Stimulated activated naive CD8-positive, alpha-beta T cell treated with anti-CD3 and anti-CD28 coated beads, Interleukin-15, Interleukin-2, amounts not matched to agents 100 ng/mL and 50 ng/mL, for 24 hours (primary cell): ENCODE measurements around the gene POLR3E.

Experiments
- H3K27ac Mint-ChIP-seq: one replicate; pipeline ENCODE4 v1.8.0; 2021; ENCODE audit warnings: mild to moderate bottlenecking, mixed read lengths
- H3K27me3 Mint-ChIP-seq: one replicate; pipeline ENCODE4 v1.8.0; 2021; ENCODE audit warnings: mixed read lengths
- H3K36me3 Mint-ChIP-seq: one replicate; pipeline ENCODE4 v1.8.0; 2021; ENCODE audit warnings: low read depth, mixed read lengths
- H3K4me1 Mint-ChIP-seq: one replicate; pipeline ENCODE4 v1.8.0; 2021; ENCODE audit warnings: low read depth, mixed read lengths
- H3K4me3 Mint-ChIP-seq: one replicate; pipeline ENCODE4 v1.8.0; 2021; ENCODE audit warnings: mild to moderate bottlenecking, mixed read lengths
- H3K9me3 Mint-ChIP-seq: one replicate; pipeline ENCODE4 v1.8.0; 2021; ENCODE audit warnings: mixed read lengths

The POLR3E gene

DNA sequence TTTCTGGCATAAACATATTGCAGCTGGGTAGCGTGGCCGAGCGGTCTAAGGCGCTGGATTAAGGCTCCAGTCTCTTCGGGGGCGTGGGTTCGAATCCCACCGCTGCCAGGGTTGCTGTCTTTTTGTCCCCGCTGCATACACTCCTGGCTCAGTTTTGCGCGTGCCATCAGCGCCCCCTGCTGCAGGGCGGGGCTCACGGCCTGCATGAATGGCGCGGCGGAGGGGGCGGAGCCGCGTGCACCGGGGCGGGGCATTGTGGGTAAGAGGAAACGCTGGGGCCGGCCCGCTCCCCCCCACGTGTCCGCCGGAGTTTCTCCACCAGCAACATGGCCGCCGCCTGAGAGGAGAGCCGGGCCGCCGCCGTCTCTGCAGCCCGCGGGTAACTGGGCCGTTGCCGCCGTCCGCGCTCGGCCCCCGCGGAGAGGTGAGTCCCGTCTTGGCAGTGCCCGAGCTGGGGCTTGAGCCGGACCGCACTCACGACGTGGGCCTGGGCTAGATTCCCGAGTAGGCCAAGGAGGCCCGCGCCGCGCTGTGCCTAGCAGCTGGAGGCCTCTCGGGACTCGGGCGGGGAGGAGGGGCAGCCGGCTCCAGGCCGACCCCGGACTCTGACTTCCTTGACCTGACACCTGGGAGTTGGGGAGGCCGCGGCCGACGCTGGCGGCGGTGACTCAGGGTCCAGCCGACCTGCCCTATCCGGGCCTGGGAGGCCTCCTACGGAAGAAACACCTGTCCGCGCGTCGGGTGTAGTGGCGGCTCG is at the start of gene POLR3E:
Gene POLR3E, plus strand, starts transcription at position 296 of the 757 bp plus-strand sequence. CDS start 5,560 bp downstream, outside the sequence.
- Mint-ChIP-seq H3K4me1 (peaks cover 45% of the 10 kb centered on the region), H3K27ac (peak within 1 kb of the TSS; percentile 98)

GRCh38 chr16:22250522-22250921 is 46.7 kb upstream of the POLR3E start:
- no peak overlapping the region for H3K4me3 Mint-ChIP-seq
- H3K27me3 Mint-ChIP-seq: no peaks in the 10 kb centered on the region
- no peak overlapping the region for H3K27ac Mint-ChIP-seq
- H3K4me1 Mint-ChIP-seq: peaks cover 4% of the 10 kb centered on the region
- H3K9me3 Mint-ChIP-seq: peaks cover 5% of the 10 kb centered on the region
- H3K36me3 Mint-ChIP-seq: peaks cover 67% of the 10 kb centered on the region

More for the DNA sequence above, at the start of gene POLR3E:
- peak within 1 kb of the TSS; percentile 97 for H3K4me3 Mint-ChIP-seq
- no peaks in the 10 kb centered on the region for H3K27me3 Mint-ChIP-seq
- H3K9me3 Mint-ChIP-seq: no peaks in the 10 kb centered on the region
- peaks cover 39% of the 10 kb centered on the region for H3K36me3 Mint-ChIP-seq

DNA sequence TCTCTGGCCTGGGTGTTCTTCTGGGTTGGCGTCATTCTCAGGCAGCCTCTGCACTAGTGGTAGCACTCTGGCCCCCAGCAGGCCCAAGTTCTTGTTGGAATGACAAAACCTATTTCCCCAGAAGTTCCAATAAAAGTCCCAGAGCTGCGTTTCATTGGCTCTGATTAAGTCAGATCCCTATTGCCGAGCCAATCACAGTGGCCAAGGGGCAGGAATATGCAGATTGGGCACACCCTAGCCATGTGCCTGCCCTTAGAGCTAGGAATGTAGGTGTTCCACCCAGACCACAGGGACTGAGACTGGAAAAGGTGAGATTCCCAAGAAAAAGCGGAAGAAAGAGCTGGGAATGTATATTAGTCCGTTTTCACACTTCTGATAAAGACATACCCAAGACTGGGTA is 44.9 kb upstream of the POLR3E start:
- no peaks in the 10 kb centered on the region for H3K27me3 Mint-ChIP-seq
- H3K36me3 Mint-ChIP-seq: peaks cover 71% of the 10 kb centered on the region
- no peak overlapping the region for H3K27ac Mint-ChIP-seq
- no peak overlapping the region for H3K4me3 Mint-ChIP-seq
- H3K9me3 Mint-ChIP-seq: peaks cover 5% of the 10 kb centered on the region
- peaks cover 4% of the 10 kb centered on the region for H3K4me1 Mint-ChIP-seq

GRCh38 chr16:22253272-22253671 is 43.9 kb upstream of the POLR3E start:
- H3K9me3 Mint-ChIP-seq: peaks cover 5% of the 10 kb centered on the region
- peaks cover 74% of the 10 kb centered on the region for H3K36me3 Mint-ChIP-seq
- H3K27me3 Mint-ChIP-seq: no peaks in the 10 kb centered on the region
- no peak overlapping the region for H3K27ac Mint-ChIP-seq
- no peak overlapping the region for H3K4me3 Mint-ChIP-seq
- H3K4me1 Mint-ChIP-seq: peaks cover 4% of the 10 kb centered on the region

GRCh38 chr16:22255335-22255734 is 41.9 kb upstream of the POLR3E start:
- H3K27me3 Mint-ChIP-seq: no peaks in the 10 kb centered on the region
- no peak overlapping the region for H3K4me3 Mint-ChIP-seq

DNA sequence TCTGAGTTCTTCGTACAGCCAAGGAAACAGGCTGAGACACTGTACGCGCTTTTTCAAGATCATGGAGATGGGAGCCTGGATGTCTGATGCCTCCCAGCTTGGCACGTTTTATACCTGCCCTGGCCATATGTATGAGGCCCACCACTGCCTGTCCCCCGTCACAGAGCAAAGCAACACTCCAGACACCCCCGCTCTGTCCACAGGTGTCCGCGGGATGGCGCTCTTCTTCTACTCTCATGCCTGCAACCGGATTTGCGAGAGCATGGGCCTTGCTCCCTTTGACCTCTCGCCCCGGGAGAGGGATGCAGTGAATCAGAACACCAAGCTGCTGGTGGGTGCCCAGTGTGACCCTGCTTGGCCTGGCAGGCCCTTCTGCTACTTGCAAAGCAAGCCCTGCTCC is 39.8 kb upstream of the POLR3E start:
- H3K36me3 Mint-ChIP-seq: peaks cover 80% of the 10 kb centered on the region

More at GRCh38 chr16:22255335-22255734, 41.9 kb upstream of the POLR3E start:
- H3K36me3 Mint-ChIP-seq: peaks cover 79% of the 10 kb centered on the region
- H3K4me1 Mint-ChIP-seq: peaks cover 4% of the 10 kb centered on the region
- H3K27ac Mint-ChIP-seq: no peak overlapping the region
- peaks cover 5% of the 10 kb centered on the region for H3K9me3 Mint-ChIP-seq

DNA sequence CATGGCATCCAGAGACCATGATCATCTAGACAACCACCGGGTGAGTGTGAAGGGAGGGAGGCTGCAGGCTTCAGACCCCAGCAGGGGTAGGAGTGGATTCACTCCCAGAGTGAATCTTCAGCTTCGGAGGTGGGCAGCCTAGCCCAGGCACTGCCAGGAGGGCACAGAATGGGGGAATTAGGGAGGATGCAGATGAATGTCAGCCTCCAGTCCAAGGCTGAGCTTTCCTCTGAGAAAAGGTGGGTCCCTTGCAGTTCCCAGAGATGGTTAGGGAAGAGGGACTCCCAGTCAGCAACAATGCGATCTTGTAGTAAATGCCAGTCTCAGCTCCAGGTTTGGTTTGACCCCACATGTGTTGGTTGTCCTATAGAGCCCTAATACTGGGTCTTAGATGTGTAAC is 36.7 kb upstream of the POLR3E start:
- no peak overlapping the region for H3K4me3 Mint-ChIP-seq
- H3K27me3 Mint-ChIP-seq: no peaks in the 10 kb centered on the region
- H3K27ac Mint-ChIP-seq: no peak overlapping the region
- no peaks in the 10 kb centered on the region for H3K9me3 Mint-ChIP-seq
- H3K36me3 Mint-ChIP-seq: peaks cover 57% of the 10 kb centered on the region
- H3K4me1 Mint-ChIP-seq: peaks cover 10% of the 10 kb centered on the region

More for the DNA sequence above, 39.8 kb upstream of the POLR3E start:
- no peak overlapping the region for H3K27ac Mint-ChIP-seq
- peaks cover 5% of the 10 kb centered on the region for H3K9me3 Mint-ChIP-seq
- no peaks in the 10 kb centered on the region for H3K27me3 Mint-ChIP-seq
- peaks cover 9% of the 10 kb centered on the region for H3K4me1 Mint-ChIP-seq
- no peak overlapping the region for H3K4me3 Mint-ChIP-seq

DNA sequence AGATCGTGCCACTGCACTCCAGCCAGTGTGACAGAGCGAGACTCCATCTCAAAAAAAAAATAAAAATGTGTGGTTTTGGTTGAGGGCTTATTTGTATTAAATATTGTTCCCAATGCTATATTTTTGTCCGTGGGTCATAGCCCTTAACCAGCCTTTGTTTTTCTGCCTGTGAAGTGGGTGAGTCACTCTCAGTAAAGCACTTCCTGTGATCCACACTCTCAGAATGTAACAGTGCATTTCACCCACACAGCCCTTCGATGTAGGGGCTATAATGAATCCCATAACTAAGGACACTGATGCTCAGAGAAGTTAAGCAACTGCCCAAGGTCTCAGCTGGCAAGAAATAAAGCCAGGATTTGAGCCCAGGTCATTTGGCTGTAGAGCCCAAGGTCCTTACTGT is 34.7 kb upstream of the POLR3E start:
- H3K4me3 Mint-ChIP-seq: no peak overlapping the region
- H3K36me3 Mint-ChIP-seq: peaks cover 53% of the 10 kb centered on the region
- no peak overlapping the region for H3K27ac Mint-ChIP-seq
- no peaks in the 10 kb centered on the region for H3K27me3 Mint-ChIP-seq
- peaks cover 10% of the 10 kb centered on the region for H3K4me1 Mint-ChIP-seq
- no peaks in the 10 kb centered on the region for H3K9me3 Mint-ChIP-seq

- peaks cover 10% of the 10 kb centered on the region for H3K4me1 Mint-ChIP-seq
Observed at GRCh38 chr16:22264786-22265185, 32.4 kb upstream of the POLR3E start.

DNA sequence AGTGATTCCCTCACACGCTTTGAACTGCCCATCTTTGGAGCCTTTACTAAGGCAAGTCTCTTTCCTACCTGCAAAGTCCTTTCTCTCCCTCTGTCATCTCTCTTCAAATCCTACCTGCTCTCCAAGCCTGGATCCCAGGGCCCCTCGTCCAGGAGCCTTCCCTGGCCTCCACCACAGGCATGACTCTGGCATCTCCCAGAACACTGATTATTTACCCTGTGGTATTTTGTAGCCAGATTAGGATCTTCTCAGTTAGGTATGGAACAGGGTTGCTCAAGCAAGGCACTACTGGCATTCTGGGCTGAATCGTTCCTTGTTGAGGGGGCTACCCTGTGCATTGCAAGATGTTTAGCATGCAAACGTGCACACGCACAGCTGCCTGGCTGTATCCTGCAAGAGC is 31.9 kb upstream of the POLR3E start:
- H3K27ac Mint-ChIP-seq: no peak overlapping the region
- peaks cover 44% of the 10 kb centered on the region for H3K36me3 Mint-ChIP-seq
- H3K4me3 Mint-ChIP-seq: no peak overlapping the region
- H3K27me3 Mint-ChIP-seq: no peaks in the 10 kb centered on the region
- H3K9me3 Mint-ChIP-seq: no peaks in the 10 kb centered on the region
- H3K4me1 Mint-ChIP-seq: peaks cover 11% of the 10 kb centered on the region

More at GRCh38 chr16:22264786-22265185, 32.4 kb upstream of the POLR3E start:
- H3K4me3 Mint-ChIP-seq: no peak overlapping the region
- H3K9me3 Mint-ChIP-seq: no peaks in the 10 kb centered on the region
- peaks cover 47% of the 10 kb centered on the region for H3K36me3 Mint-ChIP-seq
- no peaks in the 10 kb centered on the region for H3K27me3 Mint-ChIP-seq
- no peak overlapping the region for H3K27ac Mint-ChIP-seq

GRCh38 chr16:22266546-22266945 is 30.7 kb upstream of the POLR3E start:
- H3K27me3 Mint-ChIP-seq: no peaks in the 10 kb centered on the region
- no peaks in the 10 kb centered on the region for H3K9me3 Mint-ChIP-seq
- H3K27ac Mint-ChIP-seq: no peak overlapping the region
- no peak overlapping the region for H3K4me3 Mint-ChIP-seq
- H3K36me3 Mint-ChIP-seq: peaks cover 42% of the 10 kb centered on the region
- H3K4me1 Mint-ChIP-seq: peaks cover 14% of the 10 kb centered on the region

DNA sequence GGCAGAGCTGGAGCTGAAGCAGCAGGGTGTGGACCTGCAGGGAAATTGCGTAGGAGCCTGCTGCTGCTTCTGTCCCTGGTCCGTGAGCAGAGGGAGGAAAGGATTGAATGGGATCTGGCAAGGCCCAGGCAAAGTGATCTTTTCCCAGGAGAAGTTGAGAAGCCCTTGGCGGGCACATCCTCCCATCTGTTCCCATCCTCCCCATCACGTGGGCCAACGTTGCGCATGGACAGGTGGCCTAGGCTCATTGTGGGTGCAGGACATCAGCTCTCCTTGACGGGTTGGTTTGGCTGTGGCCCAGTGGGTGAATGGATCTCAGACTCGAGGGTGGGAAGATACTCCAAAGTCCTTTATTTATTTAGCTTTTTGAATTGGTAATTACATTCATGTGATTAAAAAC is 29.4 kb upstream of the POLR3E start:
- H3K27ac Mint-ChIP-seq: no peak overlapping the region
- H3K4me1 Mint-ChIP-seq: peaks cover 5% of the 10 kb centered on the region
- peaks cover 42% of the 10 kb centered on the region for H3K36me3 Mint-ChIP-seq
- H3K4me3 Mint-ChIP-seq: no peak overlapping the region
- H3K9me3 Mint-ChIP-seq: no peaks in the 10 kb centered on the region
- H3K27me3 Mint-ChIP-seq: no peaks in the 10 kb centered on the region

DNA sequence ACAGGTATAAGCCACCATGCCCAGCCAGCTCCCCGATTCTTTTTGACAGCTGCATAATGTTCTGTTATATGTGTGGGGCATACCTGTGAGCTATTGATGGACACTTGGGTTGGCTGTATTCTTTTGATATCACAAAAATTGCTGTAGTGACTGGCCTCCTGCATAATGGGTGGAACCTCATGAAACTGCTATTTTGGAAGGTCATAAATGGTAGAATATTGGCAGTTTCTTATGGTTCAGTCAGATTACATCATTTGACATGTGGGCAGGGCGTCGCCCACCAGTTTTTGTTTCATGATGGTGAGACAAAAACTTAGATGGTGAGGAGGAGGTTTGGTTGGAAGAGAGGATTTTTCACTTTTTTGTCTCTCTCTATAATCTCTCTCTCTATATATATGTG is 26.7 kb upstream of the POLR3E start:
- Mint-ChIP-seq H3K9me3 (no peaks in the 10 kb centered on the region), H3K27ac (peak overlapping the region; percentile 19), H3K27me3 (no peaks in the 10 kb centered on the region), H3K36me3 (peaks cover 40% of the 10 kb centered on the region), H3K4me1 (peaks cover 5% of the 10 kb centered on the region), H3K4me3 (no peak overlapping the region)

DNA sequence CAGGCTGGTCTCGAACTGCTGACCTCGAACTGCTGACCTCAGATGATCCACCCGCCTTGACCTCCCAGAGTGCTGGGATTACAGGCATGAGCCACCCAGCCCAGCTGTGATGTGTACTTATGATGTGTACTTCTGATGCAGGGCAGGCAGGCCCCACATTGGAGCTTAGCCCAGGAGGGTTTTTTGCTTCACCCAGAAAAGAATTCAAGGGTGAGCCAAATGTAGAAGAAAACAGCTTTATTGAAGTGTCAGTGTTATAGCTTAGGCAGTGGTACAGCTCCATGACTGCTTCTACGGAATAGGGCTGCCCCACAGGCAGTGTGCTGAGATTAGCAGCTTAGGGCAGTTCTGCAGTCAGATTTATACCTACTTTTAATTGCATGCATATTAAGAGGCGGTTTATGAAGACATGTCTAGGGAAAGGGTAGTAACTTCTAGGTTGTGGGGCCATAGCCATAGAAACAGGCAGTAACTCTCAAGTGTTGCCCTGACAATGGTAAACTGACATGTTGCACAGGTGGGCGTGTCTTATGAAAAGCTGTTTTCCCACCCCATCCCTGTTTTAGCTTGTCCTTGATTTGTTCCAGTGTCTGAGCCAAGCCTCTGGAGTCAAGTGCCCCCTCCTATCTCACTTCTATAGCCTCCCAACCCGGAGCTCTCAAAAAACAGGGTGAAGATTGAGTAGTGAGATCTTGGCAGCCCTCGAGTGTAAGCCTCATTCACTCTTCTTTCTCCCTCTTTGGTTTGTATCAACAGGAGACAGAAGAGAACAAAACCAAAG is 24.1 kb upstream of the POLR3E start:
- Mint-ChIP-seq H3K4me1 (peaks cover 5% of the 10 kb centered on the region), H3K27ac (no peak overlapping the region), H3K36me3 (peaks cover 34% of the 10 kb centered on the region)

DNA sequence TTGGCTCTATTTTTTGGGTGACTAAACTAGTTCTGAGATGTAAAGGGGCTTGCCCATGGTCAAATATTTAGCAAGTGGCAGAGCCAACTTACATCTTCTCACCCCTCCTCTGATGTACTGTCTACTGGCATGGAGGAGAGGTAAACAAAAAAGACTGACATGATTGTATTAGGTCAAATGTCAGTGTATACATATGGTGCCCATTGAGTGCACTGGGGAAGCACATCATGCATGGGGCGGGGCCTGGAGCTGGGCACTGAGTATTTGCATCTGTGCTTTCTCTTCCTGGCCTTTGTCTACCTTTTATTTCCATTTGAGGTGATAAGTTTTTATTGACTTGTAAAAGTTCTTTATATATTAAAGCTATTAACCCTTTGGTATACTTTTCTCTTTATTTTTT is 22.3 kb upstream of the POLR3E start:
- H3K4me1 Mint-ChIP-seq: peaks cover 5% of the 10 kb centered on the region
- H3K9me3 Mint-ChIP-seq: no peaks in the 10 kb centered on the region
- peaks cover 29% of the 10 kb centered on the region for H3K36me3 Mint-ChIP-seq
- no peak overlapping the region for H3K27ac Mint-ChIP-seq
- no peak overlapping the region for H3K4me3 Mint-ChIP-seq
- H3K27me3 Mint-ChIP-seq: no peaks in the 10 kb centered on the region

More for the DNA sequence above, 24.1 kb upstream of the POLR3E start:
- Mint-ChIP-seq H3K9me3 (no peaks in the 10 kb centered on the region), H3K4me3 (no peak overlapping the region), H3K27me3 (no peaks in the 10 kb centered on the region)
